A549 (cell line): Measurements from ENCODE around the gene MORC2.

Experiments used
- EP300 ChIP-seq, 2 experiments: fragments of >200 bp; sonication (Bioruptor Twin); formaldehyde crosslinking; IDR thresholded peaks; 2 replicates in 1 of 2; 3 replicates in 1 of 2; pipeline ENCODE4 v1.6.1; 2016 to 2017
- ESRRA ChIP-seq: fragments of 150-350 bp; IDR thresholded peaks from 2 replicates; pipeline ENCODE4 v1.6.1; 2014; ENCODE audit warnings: mild to moderate bottlenecking, low read length, borderline replicate concordance
- KDM1A ChIP-seq: fragments of 200-600 bp; sonication (generic); IDR thresholded peaks from 2 replicates; pipeline ENCODE4 v1.6.1; 2016; ENCODE audit warnings: low read depth, mild to moderate bottlenecking
- NR3C1 ChIP-seq: fragments of >200 bp; sonication (Bioruptor Twin); formaldehyde crosslinking; IDR thresholded peaks from 3 replicates; pipeline ENCODE4 v1.6.1; 2017
- POLR2A ChIP-seq: IDR thresholded peaks from 2 replicates; pipeline ENCODE4 v1.6.1; 2012; ENCODE audit warnings: mild to moderate bottlenecking, low read length
- TF ChIP-seq, protein P1 (sequence below): fragments of >200 bp; sonication (Bioruptor Twin); formaldehyde crosslinking; IDR thresholded peaks from 3 replicates; pipeline ENCODE4 v1.5.1; 2016

DNA sequence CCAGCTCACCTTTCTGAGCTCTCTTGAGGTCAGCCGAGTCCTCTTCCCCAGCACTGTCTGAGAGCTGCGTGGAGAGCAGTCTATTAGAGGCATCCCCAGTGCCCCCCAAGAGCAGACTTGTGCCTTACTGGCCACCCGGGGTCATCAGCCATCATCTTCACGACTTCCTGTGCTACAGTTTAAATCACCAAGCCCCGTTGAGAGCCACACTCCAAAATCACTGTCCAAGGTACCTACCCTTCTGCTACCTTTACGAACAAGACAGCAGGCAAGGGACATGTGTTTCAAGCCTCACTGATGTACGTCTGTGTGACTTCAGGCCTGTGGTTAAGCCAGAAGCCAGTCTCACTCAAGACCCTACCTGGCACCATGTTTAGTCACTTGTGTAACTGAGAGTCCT lies 35.1 kb downstream of the MORC2 start:
- TF ChIP-seq, protein P1, sequence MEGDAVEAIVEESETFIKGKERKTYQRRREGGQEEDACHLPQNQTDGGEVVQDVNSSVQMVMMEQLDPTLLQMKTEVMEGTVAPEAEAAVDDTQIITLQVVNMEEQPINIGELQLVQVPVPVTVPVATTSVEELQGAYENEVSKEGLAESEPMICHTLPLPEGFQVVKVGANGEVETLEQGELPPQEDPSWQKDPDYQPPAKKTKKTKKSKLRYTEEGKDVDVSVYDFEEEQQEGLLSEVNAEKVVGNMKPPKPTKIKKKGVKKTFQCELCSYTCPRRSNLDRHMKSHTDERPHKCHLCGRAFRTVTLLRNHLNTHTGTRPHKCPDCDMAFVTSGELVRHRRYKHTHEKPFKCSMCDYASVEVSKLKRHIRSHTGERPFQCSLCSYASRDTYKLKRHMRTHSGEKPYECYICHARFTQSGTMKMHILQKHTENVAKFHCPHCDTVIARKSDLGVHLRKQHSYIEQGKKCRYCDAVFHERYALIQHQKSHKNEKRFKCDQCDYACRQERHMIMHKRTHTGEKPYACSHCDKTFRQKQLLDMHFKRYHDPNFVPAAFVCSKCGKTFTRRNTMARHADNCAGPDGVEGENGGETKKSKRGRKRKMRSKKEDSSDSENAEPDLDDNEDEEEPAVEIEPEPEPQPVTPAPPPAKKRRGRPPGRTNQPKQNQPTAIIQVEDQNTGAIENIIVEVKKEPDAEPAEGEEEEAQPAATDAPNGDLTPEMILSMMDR: no peak
- TF ChIP-seq EP300 (IDR thresholded peaks at IDR 0.05): no peak
- TF ChIP-seq POLR2A: no peak
- no peak for TF ChIP-seq NR3C1
- TF ChIP-seq KDM1A: no peak
- TF ChIP-seq ESRRA: no peak
